Testis (tissue), 3 donors: ENCODE results near the gene MEGF11. TPM values are rescaled to one million over a fixed set of nuclear protein-coding genes. Genes with fewer than 3 reads are reported as not detected.

ENCODE experiments used
- DNase-seq: peaks from one replicate; pipeline ENCODE4 v3.0.0-alpha.2; 2019
- H3K27ac ChIP-seq, 2 donors: fragments of 200-600 bp; sonication (generic); one replicate each; pipeline ENCODE4 v1.5.1; 2019
- H3K27me3 ChIP-seq: fragments of 200-600 bp; sonication (generic); one replicate; pipeline ENCODE4 v1.5.1; 2019
- H3K36me3 ChIP-seq: fragments of 200-600 bp; sonication (generic); one replicate; pipeline ENCODE4 v1.5.1; 2017; ENCODE audit warnings: low read depth; ENCODE audit errors: missing control alignments
- H3K4me1 ChIP-seq: fragments of 200-600 bp; sonication (generic); one replicate; pipeline ENCODE4 v1.5.1; 2019
- H3K4me3 ChIP-seq, 2 donors: fragments of 200-600 bp; sonication (generic); one replicate each; pipeline ENCODE4 v1.5.1; 2017 to 2019
- H3K9me3 ChIP-seq: fragments of 200-600 bp; sonication (generic); one replicate; pipeline ENCODE4 v1.5.1; 2017
- POLR2A ChIP-seq: fragments of 450-650 bp; IDR thresholded peaks from one replicate; pipeline ENCODE4 v1.6.1; 2017; ENCODE audit warnings: antibody characterized with exemption, mild to moderate bottlenecking, moderate library complexity
- WGBS, 2 donors: methylation state at CpG; one replicate each; pipeline ENCODE4 v1.1.5; 2018; 5-methylcytosine and 5-hydroxymethylcytosine counted together
- intact Hi-C: fragments of 100-400 bp; cut with DNase I; formaldehyde crosslinking; loops from one replicate; pipeline ENCODE4 v1.15.1; 2023; ENCODE audit warnings: low total_unique reads
- polyA plus RNA-seq: library from polyadenylated mRNA; stranded (reverse); fragments of 350-450 nt; fragmentation: Illumina TruSeq; extraction: RNeasy Lipid Tissue Mini Kit (QIAGEN cat#74804); gene quantifications from one replicate; pipeline ENCODE4 v1.2.3, GENCODE V29; 2014; ENCODE audit warnings: low read depth, low replicate concordance; ENCODE audit not compliant: insufficient read depth
- total RNA-seq, 2 donors: library from RNA; depleted of rRNA; stranded (reverse); fragments of >200 nt; gene quantifications; one replicate each; pipeline ENCODE4 v1.2.3, GENCODE V29; 2016
- TF ChIP-seq, protein P1 (sequence below), 3 experiments: fragments of 450-650 bp in 2 of 3; fragments of 200-600 bp in 1 of 3; sonication (generic) in 1 of 3; IDR thresholded peaks; one replicate each; pipeline ENCODE4 v1.5.1; 2016 to 2019; ENCODE audit warnings: antibody characterized with exemption in 3 of 3, mild to moderate bottlenecking in 2 of 3, moderate library complexity in 1 of 3

Gene MEGF11
- total and polyA plus RNA-seq, 3 donors from 2014 or later = 4.5 to 18.7 (median 8.6) TPM

DNA sequence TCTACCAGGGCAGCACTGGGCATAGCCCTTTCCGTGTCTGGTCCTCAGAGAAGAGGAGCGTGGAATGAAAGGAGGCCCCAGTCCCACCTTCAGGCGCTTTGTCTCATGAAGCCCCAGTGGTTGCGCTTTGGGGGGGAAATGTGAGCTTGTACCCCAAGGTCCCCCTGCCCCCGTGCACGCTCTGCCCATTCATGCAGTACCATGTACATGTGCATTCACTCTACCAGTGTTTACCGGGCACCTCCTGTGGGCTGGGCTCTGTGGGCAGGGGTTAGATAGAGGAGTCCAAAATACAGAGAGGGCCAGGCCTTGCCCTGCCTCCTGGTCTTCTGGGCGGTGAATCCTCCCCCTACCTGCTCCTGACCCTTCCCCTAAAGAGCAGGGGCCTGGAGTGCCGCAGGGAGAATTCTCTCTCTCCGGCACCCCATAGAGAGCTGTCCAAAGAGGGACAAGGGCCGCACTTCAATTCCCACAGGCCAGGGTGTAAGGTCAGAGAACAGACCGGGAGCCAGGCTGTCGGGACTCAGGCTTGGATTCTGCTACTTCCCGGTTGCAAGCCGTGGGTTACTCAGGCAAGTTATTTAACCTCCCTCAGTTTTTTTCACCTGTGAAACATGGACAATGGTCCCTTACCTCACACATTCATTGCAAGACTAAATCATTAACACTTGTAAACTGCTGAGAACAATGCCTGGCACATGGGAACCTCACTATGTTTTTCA lies 153.4 kb downstream of the MEGF11 start:
- Histone ChIP-seq H3K4me1 (no peaks in the 10 kb centered on the region), H3K4me3 (no peak overlapping the region), H3K36me3 (no peaks in the 10 kb centered on the region), H3K9me3 (no peaks in the 10 kb centered on the region), H3K27ac (no peak overlapping the region), H3K27me3 (no peaks in the 10 kb centered on the region)
- no peak for TF ChIP-seq POLR2A
- TF ChIP-seq, protein P1, sequence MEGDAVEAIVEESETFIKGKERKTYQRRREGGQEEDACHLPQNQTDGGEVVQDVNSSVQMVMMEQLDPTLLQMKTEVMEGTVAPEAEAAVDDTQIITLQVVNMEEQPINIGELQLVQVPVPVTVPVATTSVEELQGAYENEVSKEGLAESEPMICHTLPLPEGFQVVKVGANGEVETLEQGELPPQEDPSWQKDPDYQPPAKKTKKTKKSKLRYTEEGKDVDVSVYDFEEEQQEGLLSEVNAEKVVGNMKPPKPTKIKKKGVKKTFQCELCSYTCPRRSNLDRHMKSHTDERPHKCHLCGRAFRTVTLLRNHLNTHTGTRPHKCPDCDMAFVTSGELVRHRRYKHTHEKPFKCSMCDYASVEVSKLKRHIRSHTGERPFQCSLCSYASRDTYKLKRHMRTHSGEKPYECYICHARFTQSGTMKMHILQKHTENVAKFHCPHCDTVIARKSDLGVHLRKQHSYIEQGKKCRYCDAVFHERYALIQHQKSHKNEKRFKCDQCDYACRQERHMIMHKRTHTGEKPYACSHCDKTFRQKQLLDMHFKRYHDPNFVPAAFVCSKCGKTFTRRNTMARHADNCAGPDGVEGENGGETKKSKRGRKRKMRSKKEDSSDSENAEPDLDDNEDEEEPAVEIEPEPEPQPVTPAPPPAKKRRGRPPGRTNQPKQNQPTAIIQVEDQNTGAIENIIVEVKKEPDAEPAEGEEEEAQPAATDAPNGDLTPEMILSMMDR (IDR thresholded peaks at IDR 0.05) = no peak
- intact Hi-C loops = no loop called here
- no peak for DNase-seq
- 78 to 82% methylated on average over 11 to 15 of the region's 15 CpGs for WGBS, 2 donors

- H3K36me3 ChIP-seq = no peaks in the 10 kb centered on the region
- intact Hi-C loops = no loop called here
- no peak for TF ChIP-seq POLR2A
- TF ChIP-seq, protein P1 (IDR thresholded peaks at IDR 0.05) = no peak
- H3K4me1 ChIP-seq = no peaks in the 10 kb centered on the region
- no peaks in the 10 kb centered on the region for H3K27me3 ChIP-seq
- DNase-seq = no peak
- H3K4me3 ChIP-seq = no peak overlapping the region
- no peaks in the 10 kb centered on the region for H3K9me3 ChIP-seq
- H3K27ac ChIP-seq = no peak overlapping the region
- 77 to 81% methylated on average over 5 of the region's 5 CpGs for WGBS, 2 donors
Measured at GRCh38 chr15:66098022-66098363, 155.6 kb downstream of the MEGF11 start.

GRCh38 chr15:66097151-66098021 lies 156.2 kb downstream of the MEGF11 start:
- Histone ChIP-seq H3K9me3 (no peaks in the 10 kb centered on the region), H3K27ac (no peak overlapping the region), H3K4me3 (no peak overlapping the region), H3K27me3 (no peaks in the 10 kb centered on the region), H3K4me1 (no peaks in the 10 kb centered on the region), H3K36me3 (no peaks in the 10 kb centered on the region)
- TF ChIP-seq, protein P1 (IDR thresholded peaks at IDR 0.05) = no peak
- TF ChIP-seq POLR2A = no peak
- no peak for DNase-seq
- intact Hi-C loops = no loop called here
- WGBS, 2 donors = 60 to 77% methylated on average over 9 to 15 of the region's 15 CpGs

DNA sequence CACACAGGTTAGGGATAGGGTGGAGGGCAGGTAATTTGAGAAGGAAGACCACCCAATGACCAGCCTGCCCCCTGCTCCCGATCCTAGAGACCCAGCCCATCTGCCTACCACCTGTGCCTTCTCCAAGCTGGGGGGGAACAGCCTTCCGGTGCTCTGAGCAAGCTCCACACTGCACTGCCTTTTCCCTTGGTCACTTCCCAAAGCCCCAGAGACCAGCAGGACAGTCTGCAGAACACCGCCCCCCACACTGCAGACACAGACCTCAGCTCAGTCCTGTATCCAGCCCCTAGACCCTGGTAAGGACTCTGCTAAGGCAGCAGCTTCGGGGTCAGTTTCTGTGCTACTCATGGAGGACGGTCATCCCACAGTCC lies 156.9 kb downstream of the MEGF11 start:
- intact Hi-C loops = no loop called here
- TF ChIP-seq, protein P1 (IDR thresholded peaks at IDR 0.05) = no peak
- TF ChIP-seq POLR2A = no peak
- H3K4me1 ChIP-seq = no peaks in the 10 kb centered on the region
- WGBS, 2 donors = 90 to 100% methylated on average over 3 to 5 of the region's 5 CpGs
- no peak overlapping the region for H3K4me3 ChIP-seq
- H3K9me3 ChIP-seq = no peaks in the 10 kb centered on the region
- H3K36me3 ChIP-seq = no peaks in the 10 kb centered on the region
- H3K27me3 ChIP-seq = no peaks in the 10 kb centered on the region
- no peak overlapping the region for H3K27ac ChIP-seq
- no peak for DNase-seq
